Measurements from ENCODE around the gene IKBKE. TPM values are rescaled to one million over a fixed set of nuclear protein-coding genes. Genes with fewer than 3 reads are reported as not detected.

The IKBKE gene
- total and polyA plus RNA-seq, 9 donors = 0.86 to 3.9 (median 2.3) TPM

DNA sequence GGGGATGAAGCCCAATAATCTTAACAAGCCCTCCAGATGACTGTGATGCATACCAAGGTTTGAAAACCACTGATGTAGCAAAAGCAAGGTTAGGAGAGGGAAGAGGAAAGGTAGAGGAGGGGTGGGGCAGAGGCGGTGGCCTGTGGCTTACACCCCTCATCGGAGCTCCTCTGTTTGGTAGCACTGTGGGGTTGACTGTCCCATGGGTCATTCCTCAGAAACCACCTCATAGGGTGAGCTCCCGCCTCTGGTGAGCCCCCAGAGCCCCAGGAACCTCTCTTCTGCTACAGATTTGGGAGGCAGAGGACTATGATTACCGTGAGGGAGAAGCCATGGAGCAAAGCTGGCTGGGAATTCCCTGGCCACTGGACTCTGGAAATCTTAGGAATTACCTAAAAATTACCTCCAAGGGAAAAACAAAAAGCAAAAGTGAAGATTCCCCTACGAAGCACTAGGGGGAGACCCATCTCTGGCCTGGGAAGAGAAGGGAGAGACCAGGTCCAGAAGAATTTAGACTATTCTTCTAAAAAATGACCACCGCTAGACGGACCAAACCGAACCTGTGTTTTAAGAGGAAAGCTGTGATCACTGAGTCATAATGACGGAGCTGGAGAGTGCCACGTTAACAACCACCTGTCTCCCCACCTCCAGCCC lies 35.6 kb downstream of the IKBKE start:
- H3K4me3 ChIP-seq = no peak overlapping the region
- TF ChIP-seq POLR2A (IDR thresholded peaks at IDR 0.05) = no peak
- TF ChIP-seq, protein P1, sequence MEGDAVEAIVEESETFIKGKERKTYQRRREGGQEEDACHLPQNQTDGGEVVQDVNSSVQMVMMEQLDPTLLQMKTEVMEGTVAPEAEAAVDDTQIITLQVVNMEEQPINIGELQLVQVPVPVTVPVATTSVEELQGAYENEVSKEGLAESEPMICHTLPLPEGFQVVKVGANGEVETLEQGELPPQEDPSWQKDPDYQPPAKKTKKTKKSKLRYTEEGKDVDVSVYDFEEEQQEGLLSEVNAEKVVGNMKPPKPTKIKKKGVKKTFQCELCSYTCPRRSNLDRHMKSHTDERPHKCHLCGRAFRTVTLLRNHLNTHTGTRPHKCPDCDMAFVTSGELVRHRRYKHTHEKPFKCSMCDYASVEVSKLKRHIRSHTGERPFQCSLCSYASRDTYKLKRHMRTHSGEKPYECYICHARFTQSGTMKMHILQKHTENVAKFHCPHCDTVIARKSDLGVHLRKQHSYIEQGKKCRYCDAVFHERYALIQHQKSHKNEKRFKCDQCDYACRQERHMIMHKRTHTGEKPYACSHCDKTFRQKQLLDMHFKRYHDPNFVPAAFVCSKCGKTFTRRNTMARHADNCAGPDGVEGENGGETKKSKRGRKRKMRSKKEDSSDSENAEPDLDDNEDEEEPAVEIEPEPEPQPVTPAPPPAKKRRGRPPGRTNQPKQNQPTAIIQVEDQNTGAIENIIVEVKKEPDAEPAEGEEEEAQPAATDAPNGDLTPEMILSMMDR (IDR thresholded peaks at IDR 0.05) = peak in 1 of 3 donors; percentile 41
- H3K36me3 ChIP-seq = no peaks in the 10 kb centered on the region
- H3K27ac ChIP-seq = no peak overlapping the region
- intact Hi-C loops (cut with DNase I) = no loop called here
- H3K27me3 ChIP-seq = no peaks in the 10 kb centered on the region
- WGBS, 3 donors = 38 to 56% (median 43%) methylated on average over 10 of the region's 10 CpGs
- H3K9me3 ChIP-seq = no peaks in the 10 kb centered on the region
- peaks cover 5% of the 10 kb centered on the region for H3K4me1 ChIP-seq (ENCODE audit: insufficient read depth)
- no peak for DNase-seq

DNA sequence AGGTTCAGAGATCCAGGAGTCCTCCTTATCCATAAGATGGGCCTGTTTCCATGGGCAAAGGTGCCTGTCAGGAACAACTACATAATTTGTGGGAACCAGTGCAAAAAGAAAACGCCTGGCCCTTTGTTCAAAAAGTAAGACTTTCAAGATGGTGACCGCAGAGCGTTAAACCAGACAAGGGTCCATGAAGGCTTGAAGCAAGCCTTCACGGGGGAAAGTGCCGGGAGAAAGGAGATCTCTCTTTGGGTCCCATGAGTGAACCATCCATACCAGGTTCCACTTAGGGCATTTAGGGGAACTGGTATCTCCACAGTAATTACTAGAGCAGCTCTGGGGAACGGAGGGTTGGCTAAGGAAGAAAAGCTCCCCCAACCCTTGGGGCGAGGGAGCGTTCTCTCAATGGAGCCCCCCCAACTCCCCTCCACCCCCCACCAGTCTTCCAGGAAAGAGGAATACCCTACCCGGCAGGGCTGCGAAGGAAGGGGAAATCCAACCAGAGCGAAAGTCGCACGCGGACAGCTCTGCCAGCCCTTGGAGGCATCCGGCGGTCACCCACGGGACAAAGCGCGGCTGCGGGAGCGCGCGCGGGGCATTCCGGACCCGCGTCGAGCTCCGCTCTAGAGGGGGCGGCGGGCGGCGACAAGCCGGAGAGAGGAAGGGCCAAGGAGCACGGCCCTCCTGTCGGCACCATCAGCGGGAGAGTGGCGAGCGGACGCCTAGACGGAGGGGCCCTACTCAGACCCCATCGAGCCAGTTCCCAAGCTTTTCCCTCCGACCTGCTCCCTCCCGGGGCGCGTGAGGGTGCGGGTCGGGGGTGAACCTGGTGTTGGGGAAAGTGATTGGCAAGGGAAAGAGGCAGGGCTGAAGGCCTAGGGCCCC lies 36.4 kb downstream of the IKBKE start:
- TF ChIP-seq, protein P1 (IDR thresholded peaks at IDR 0.05) = no peak
- TF ChIP-seq EP300 (IDR thresholded peaks at IDR 0.05) (no peak), POLR2A (IDR thresholded peaks at IDR 0.05) (no peak)
- H3K27me3 ChIP-seq = no peaks in the 10 kb centered on the region

DNA sequence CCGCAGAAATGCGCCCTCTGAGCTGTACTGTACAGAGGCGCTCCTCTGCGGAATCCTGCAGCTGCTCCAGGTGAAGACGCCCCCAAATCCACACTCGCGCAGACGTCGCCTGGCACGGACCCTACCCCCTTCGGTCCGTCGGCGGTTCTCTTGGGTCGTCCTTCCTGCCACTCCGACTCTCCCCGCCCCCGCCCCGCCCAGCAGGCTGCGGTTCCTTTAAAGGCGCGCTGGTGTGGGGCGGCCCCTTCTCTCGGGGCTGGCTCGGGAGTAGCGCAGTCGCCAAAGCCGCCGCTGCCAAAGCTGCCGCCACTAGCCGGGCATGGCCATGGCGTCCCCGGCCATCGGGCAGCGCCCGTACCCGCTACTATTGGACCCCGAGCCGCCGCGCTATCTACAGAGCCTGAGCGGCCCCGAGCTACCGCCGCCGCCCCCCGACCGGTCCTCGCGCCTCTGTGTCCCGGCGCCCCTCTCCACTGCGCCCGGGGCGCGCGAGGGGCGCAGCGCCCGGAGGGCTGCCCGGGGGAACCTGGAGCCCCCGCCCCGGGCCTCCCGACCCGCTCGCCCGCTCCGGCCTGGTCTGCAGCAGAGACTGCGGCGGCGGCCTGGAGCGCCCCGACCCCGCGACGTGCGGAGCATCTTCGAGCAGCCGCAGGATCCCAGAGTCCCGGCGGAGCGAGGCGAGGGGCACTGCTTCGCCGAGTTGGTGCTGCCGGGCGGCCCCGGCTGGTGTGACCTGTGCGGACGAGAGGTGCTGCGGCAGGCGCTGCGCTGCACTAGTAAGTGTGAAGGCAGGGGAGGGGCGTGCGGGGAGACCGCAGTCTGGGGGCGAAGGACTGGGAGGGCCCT lies 37.2 kb downstream of the IKBKE start, which contains the start of gene RASSF5:
RASSF5 (plus strand) TSS at position 248 of the 846 bp plus-strand sequence; CDS start at position 320, 72 bp downstream.
- TF ChIP-seq EP300 (IDR thresholded peaks at IDR 0.05) (no peak), POLR2A (IDR thresholded peaks at IDR 0.05) (peak; percentile 22)
- TF ChIP-seq, protein P1 (IDR thresholded peaks at IDR 0.05) = no peak
- H3K9me3 ChIP-seq = no peaks in the 10 kb centered on the region
- peak; percentile 53 to 74 (median 64) for DNase-seq
- intact Hi-C loops (cut with DNase I) = no loop called here
- H3K36me3 ChIP-seq = no peaks in the 10 kb centered on the region
- peak within 1 kb of the TSS; percentile 50 for H3K4me3 ChIP-seq
- WGBS, 3 donors = 1 to 5% (median 2%) methylated on average over 26 to 97 of the region's 97 CpGs
- H3K4me1 ChIP-seq (ENCODE audit: insufficient read depth) = peaks cover 3% of the 10 kb centered on the region
- no peaks in the 10 kb centered on the region for H3K27me3 ChIP-seq
- no peak within 1 kb of the TSS for H3K27ac ChIP-seq

More for the DNA sequence above, 36.4 kb downstream of the IKBKE start:
- intact Hi-C loops (cut with DNase I) = no loop called here
- Histone ChIP-seq H3K9me3 (no peaks in the 10 kb centered on the region), H3K4me3 (peak overlapping the region; percentile 50), H3K4me1 (ENCODE audit: insufficient read depth) (peaks cover 4% of the 10 kb centered on the region), H3K27ac (no peak overlapping the region), H3K36me3 (no peaks in the 10 kb centered on the region)
- 14 to 29% (median 25%) methylated on average over 32 to 48 of the region's 48 CpGs for WGBS, 3 donors
- no peak for DNase-seq
